Uterus (tissue), 4 donors: ENCODE results near the gene VCL. TPM values are rescaled to one million over a fixed set of nuclear protein-coding genes. Genes with fewer than 3 reads are reported as not detected.

Source experiments
- DNase-seq, 2 donors: peaks; one replicate each; pipeline ENCODE4 v3.0.0-alpha.2; 2019 to 2020
- H3K27ac ChIP-seq, 2 donors: fragments of 200-600 bp; sonication (generic); 1 replicate in 1 of 2; 2 replicates in 1 of 2; pipeline ENCODE4 v1.5.1; 2016 to 2018
- H3K27me3 ChIP-seq, 2 donors: fragments of 200-600 bp; sonication (generic); one replicate each; pipeline ENCODE4 v1.5.1; 2018 to 2019; ENCODE audit warnings: control low read depth in 1 of 2
- H3K36me3 ChIP-seq, 2 donors: fragments of 200-600 bp; sonication (generic); one replicate each; pipeline ENCODE4 v1.5.1; 2019; ENCODE audit warnings: control low read depth in 1 of 2
- H3K4me1 ChIP-seq, 2 donors: fragments of 200-600 bp; sonication (generic); one replicate each; pipeline ENCODE4 v1.5.1; 2018 to 2019; ENCODE audit warnings: control low read depth in 1 of 2
- H3K4me3 ChIP-seq, 2 donors: fragments of 200-600 bp; sonication (generic); 1 replicate in 1 of 2; 2 replicates in 1 of 2; pipeline ENCODE4 v1.5.1; 2018 to 2019; ENCODE audit warnings: mild to moderate bottlenecking in 1 of 2
- H3K9me3 ChIP-seq, 2 donors: fragments of 200-600 bp; sonication (generic); one replicate each; pipeline ENCODE4 v1.5.1; 2019; ENCODE audit warnings: control low read depth in 1 of 2
- POLR2A ChIP-seq, 2 donors: fragments of 450-650 bp; IDR thresholded peaks; one replicate each; pipeline ENCODE4 v1.6.1; 2016; ENCODE audit warnings: antibody characterized with exemption in 2 of 2, mild to moderate bottlenecking in 1 of 2, moderate library complexity in 1 of 2
- intact Hi-C: fragments of 100-400 bp; cut with DNase I; formaldehyde crosslinking; loops from one replicate; pipeline ENCODE4 v1.15.1; 2023; ENCODE audit warnings: low total_unique reads
- total RNA-seq, 4 donors: library from RNA; depleted of rRNA in 3 of 4; stranded (reverse); fragments of >200 nt in 3 of 4; gene quantifications; one replicate each; pipeline versions ENCODE4 v1.1.0 to v1.2.4, GENCODE V29; 2014 to 2023
- TF ChIP-seq, protein P1 (sequence below), 4 experiments: fragments of 200-600 bp in 2 of 4; fragments of 450-650 bp in 2 of 4; sonication (generic) in 2 of 4; IDR thresholded peaks; one replicate each; pipeline ENCODE4 v1.5.1; 2016 to 2019; ENCODE audit warnings: antibody characterized with exemption in 4 of 4, mild to moderate bottlenecking in 2 of 4, moderate library complexity in 1 of 4
- donor health status: DM: yes; HTN: yes; CAD: no.

VCL gene
- total RNA-seq, 4 donors from 2014 or later = 77.4 to 313 (median 215) TPM

DNA sequence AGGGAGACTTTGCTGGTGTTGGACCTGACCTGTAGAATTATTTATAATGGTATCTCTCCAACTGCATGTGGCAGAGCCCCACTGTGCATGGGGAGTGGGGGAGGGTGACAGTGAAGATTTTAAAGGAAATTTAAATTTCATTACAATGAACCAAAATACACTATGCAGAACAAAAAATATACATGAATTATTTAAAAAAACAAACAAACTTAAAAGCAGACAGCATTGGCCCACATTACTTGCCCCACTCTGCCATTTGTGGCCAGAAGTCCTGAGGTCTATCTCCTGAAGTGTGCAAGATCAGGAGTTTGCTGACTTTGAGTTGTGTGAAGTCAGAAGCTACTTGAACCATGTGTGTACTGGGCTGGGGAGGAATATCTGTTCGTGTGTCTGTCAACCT lies 112.2 kb downstream of the VCL start:
- no peaks in the 10 kb centered on the region for H3K9me3 ChIP-seq
- no peak for DNase-seq
- no peaks in the 10 kb centered on the region for H3K27me3 ChIP-seq
- H3K36me3 ChIP-seq = no peaks in the 10 kb centered on the region
- H3K4me1 ChIP-seq = no peaks in the 10 kb centered on the region
- intact Hi-C loops = no loop called here
- no peak overlapping the region for H3K27ac ChIP-seq
- H3K4me3 ChIP-seq = no peak overlapping the region
- no peak for TF ChIP-seq POLR2A (IDR thresholded peaks at IDR 0.05)
- TF ChIP-seq, protein P1, sequence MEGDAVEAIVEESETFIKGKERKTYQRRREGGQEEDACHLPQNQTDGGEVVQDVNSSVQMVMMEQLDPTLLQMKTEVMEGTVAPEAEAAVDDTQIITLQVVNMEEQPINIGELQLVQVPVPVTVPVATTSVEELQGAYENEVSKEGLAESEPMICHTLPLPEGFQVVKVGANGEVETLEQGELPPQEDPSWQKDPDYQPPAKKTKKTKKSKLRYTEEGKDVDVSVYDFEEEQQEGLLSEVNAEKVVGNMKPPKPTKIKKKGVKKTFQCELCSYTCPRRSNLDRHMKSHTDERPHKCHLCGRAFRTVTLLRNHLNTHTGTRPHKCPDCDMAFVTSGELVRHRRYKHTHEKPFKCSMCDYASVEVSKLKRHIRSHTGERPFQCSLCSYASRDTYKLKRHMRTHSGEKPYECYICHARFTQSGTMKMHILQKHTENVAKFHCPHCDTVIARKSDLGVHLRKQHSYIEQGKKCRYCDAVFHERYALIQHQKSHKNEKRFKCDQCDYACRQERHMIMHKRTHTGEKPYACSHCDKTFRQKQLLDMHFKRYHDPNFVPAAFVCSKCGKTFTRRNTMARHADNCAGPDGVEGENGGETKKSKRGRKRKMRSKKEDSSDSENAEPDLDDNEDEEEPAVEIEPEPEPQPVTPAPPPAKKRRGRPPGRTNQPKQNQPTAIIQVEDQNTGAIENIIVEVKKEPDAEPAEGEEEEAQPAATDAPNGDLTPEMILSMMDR (IDR thresholded peaks at IDR 0.05) = no peak

DNA sequence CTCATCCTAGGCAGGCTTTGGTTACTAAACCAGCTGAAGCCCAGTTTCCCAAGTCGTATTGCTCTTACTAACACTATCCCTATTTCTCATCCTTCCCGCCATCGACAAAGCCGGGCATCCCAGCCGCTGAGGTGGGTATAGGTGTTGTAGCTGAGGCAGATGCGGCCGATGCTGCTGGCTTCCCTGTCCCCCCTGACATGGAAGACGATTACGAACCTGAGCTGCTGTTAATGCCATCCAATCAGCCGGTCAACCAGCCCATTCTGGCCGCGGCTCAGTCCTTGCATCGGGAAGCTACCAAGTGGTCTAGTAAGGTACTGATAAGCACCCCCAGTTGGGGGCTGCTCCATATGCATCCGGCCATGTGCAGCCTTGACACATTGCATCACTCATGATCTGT lies 113.9 kb downstream of the VCL start:
- H3K36me3 ChIP-seq = no peaks in the 10 kb centered on the region
- H3K4me1 ChIP-seq = no peaks in the 10 kb centered on the region
- H3K9me3 ChIP-seq = no peaks in the 10 kb centered on the region
- intact Hi-C loops = no loop called here
- no peak for TF ChIP-seq POLR2A (IDR thresholded peaks at IDR 0.05)
- TF ChIP-seq, protein P1 (IDR thresholded peaks at IDR 0.05) = no peak
- no peak overlapping the region for H3K4me3 ChIP-seq
- DNase-seq = no peak
- H3K27ac ChIP-seq = no peak overlapping the region
- no peaks in the 10 kb centered on the region for H3K27me3 ChIP-seq

DNA sequence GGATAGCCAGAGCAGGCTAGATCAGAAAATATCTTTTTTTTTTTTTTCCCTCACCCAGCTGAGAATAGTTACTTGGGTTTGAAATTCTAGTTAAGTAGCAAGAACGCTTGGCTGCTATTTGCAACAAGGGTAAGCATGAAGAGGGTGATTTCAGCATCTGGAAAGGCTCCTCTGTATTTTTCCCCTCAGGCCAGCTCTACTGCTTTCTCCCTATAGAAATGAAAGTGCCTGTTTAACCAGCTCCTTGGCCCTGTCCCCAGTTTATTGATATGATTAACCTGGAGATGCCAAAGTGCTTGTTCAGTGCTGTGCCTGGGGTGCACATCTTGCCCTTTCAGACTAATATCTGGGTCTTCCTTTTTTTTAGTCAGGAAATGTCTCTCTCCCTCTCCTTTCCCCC lies 115.6 kb downstream of the VCL start:
- TF ChIP-seq POLR2A (IDR thresholded peaks at IDR 0.05) = no peak
- TF ChIP-seq, protein P1 (IDR thresholded peaks at IDR 0.05) = no peak
- Histone ChIP-seq H3K27ac (no peak overlapping the region), H3K27me3 (no peaks in the 10 kb centered on the region), H3K4me1 (no peaks in the 10 kb centered on the region), H3K36me3 (no peaks in the 10 kb centered on the region), H3K9me3 (no peaks in the 10 kb centered on the region), H3K4me3 (no peak overlapping the region)
- intact Hi-C loops = no loop called here
- no peak for DNase-seq

DNA sequence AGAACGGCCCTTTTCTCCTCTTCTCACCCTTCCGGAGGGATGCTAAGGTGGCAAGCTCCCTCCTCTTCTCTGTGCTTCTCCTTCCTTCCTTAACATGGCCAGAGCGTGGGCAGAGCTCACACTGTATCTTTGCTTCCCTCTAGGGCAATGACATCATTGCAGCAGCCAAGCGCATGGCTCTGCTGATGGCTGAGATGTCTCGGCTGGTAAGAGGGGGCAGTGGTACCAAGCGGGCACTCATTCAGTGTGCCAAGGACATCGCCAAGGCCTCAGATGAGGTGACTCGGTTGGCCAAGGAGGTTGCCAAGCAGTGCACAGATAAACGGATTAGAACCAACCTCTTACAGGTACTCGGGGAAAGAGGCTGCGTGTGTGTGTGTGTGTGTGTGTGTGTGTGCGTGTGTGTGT lies 116.1 kb downstream of the VCL start:
- Histone ChIP-seq H3K36me3 (no peaks in the 10 kb centered on the region), H3K4me1 (no peaks in the 10 kb centered on the region), H3K27ac (no peak overlapping the region), H3K9me3 (no peaks in the 10 kb centered on the region), H3K4me3 (no peak overlapping the region), H3K27me3 (no peaks in the 10 kb centered on the region)
- intact Hi-C loops = no loop called here
- TF ChIP-seq, protein P1 (IDR thresholded peaks at IDR 0.05) = no peak
- no peak for TF ChIP-seq POLR2A (IDR thresholded peaks at IDR 0.05)
- DNase-seq = no peak

DNA sequence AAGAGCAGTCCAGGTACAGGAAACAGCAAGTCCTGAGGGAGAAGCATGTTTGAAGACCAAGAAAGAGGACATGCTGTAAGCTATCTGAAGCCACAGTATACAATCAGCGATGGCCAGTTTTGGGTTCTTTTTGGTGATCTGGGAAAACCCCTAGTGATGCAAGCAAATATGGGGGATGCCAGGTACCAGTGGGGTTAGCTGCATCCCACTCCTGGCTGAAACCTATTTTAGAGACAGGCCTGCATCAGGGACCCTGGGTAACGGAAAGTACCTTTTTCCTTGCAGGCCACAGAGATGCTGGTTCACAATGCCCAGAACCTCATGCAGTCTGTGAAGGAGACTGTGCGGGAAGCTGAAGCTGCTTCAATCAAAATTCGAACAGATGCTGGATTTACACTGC lies 119.8 kb downstream of the VCL start:
- no peaks in the 10 kb centered on the region for H3K9me3 ChIP-seq
- intact Hi-C loops = no loop called here
- no peaks in the 10 kb centered on the region for H3K27me3 ChIP-seq
- no peak overlapping the region for H3K4me3 ChIP-seq
- H3K27ac ChIP-seq = no peak overlapping the region
- TF ChIP-seq, protein P1 (IDR thresholded peaks at IDR 0.05) = no peak
- TF ChIP-seq POLR2A (IDR thresholded peaks at IDR 0.05) = no peak
- no peaks in the 10 kb centered on the region for H3K4me1 ChIP-seq
- no peak for DNase-seq
- H3K36me3 ChIP-seq = no peaks in the 10 kb centered on the region
